Activated T-helper 2 cell treated with anti-CD3 and anti-CD28 coated beads, Interferon-gamma antibody, Interleukin-2, Interleukin-4, amounts not matched to agents 10 μg/mL and 5 μg/mL and 100 μg/mL, durations not matched to agents 14 hours and 24 hours and 36 hours (primary cell): ENCODE results near the gene ATRNL1. TPM values are rescaled to one million over a fixed set of nuclear protein-coding genes. Genes with fewer than 3 reads are reported as not detected.

Experiments used
- DNase-seq: peaks from one replicate; pipeline ENCODE4 v3.0.0; 2021; ENCODE audit warnings: low spot score
- H3K27ac Mint-ChIP-seq: one replicate; pipeline ENCODE4 v1.8.0; 2021; ENCODE audit warnings: mixed read lengths
- H3K27me3 Mint-ChIP-seq: one replicate; pipeline ENCODE4 v1.8.0; 2021; ENCODE audit warnings: low read depth, mixed read lengths
- H3K36me3 Mint-ChIP-seq: one replicate; pipeline ENCODE4 v1.8.0; 2021; ENCODE audit warnings: low read depth, mixed read lengths
- H3K4me1 Mint-ChIP-seq: one replicate; pipeline ENCODE4 v1.8.0; 2021; ENCODE audit warnings: low read depth, mixed read lengths
- H3K4me3 Mint-ChIP-seq: one replicate; pipeline ENCODE4 v1.8.0; 2021; ENCODE audit warnings: low read depth, mild to moderate bottlenecking, moderate library complexity, mixed read lengths
- H3K9me3 Mint-ChIP-seq: one replicate; pipeline ENCODE4 v1.8.0; 2021; ENCODE audit warnings: mixed read lengths
- intact Hi-C: fragments of 100-400 bp; cut with micrococcal nuclease; formaldehyde crosslinking; loops from one replicate; pipeline ENCODE4 v1.15.1; 2023
- total RNA-seq: library from RNA; stranded (reverse); gene quantifications from 2 replicates; pipeline ENCODE4 v1.2.3, GENCODE V29; 2022

Gene ATRNL1
- total RNA-seq, 1 donor from 2014 or later: 0.50 TPM

DNA sequence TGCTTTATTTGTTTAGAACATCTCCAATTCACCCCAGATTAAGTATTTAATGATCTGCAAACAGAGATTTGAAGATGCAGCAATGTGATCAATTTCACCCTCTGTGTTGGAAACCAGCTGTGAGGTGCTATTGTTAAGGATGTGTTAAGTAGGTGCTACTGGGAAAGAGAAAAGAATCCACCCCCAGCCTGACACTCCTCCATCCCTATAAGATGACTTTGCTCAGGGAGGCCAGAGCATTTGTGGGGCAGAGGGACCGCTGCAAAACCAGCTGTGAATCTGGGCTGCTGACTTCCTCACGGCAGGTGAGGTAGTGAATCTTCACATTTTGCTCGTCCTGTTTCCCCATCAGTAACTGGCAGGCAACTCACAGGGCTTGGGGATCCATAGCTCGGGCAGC is 882.3 kb downstream of the ATRNL1 start:
- Mint-ChIP-seq H3K36me3 (no peaks in the 10 kb centered on the region), H3K9me3 (peaks cover 11% of the 10 kb centered on the region), H3K27me3 (no peaks in the 10 kb centered on the region), H3K4me1 (no peaks in the 10 kb centered on the region), H3K27ac (no peak overlapping the region), H3K4me3 (no peak overlapping the region)
- intact Hi-C loops: no loop called here
- DNase-seq: no peak

DNA sequence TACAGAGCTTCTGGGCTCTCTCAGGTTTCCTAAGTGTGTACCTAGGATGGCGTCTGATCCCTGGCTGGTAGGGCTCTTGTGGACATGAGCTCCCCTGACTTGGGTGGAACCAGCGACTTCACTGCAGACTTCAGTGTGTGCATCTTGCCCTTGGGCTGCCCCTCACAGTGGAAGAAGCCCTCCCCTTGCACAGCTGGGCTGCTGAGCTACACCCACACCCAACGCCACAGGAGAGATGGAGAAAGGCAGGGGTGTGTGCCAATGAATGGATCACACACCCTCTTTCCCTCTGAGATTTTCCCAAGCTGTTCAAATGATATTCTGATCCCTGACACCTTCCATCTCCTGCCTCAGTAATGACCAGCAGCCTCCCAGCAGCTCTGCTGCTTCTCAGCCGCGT is 883.2 kb downstream of the ATRNL1 start:
- intact Hi-C loops: no loop called here
- Mint-ChIP-seq H3K4me3 (no peak overlapping the region), H3K27ac (no peak overlapping the region), H3K27me3 (no peaks in the 10 kb centered on the region), H3K9me3 (peaks cover 12% of the 10 kb centered on the region), H3K36me3 (no peaks in the 10 kb centered on the region), H3K4me1 (no peaks in the 10 kb centered on the region)
- no peak for DNase-seq

DNA sequence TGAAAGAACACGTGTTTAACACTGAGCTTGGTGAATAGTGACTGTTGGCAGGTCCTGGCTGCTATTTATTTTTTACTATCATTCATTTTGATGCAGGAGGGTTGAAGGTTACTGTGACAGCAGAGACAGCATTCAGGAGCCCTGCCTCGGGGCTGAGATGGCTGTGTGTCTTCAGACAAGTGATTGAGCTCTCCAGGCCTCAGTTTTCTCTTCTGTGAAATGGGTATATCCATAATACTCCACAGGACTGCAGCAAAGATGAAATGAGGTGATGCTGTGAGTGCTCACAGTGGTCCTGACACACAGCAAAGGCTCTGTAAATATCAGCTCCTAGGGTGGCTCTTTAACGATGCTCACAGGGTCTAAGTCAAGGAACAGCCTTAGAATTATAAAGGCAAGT is 884.7 kb downstream of the ATRNL1 start:
- Mint-ChIP-seq H3K9me3 (peaks cover 15% of the 10 kb centered on the region), H3K27ac (no peak overlapping the region), H3K4me3 (no peak overlapping the region), H3K36me3 (no peaks in the 10 kb centered on the region), H3K4me1 (no peaks in the 10 kb centered on the region), H3K27me3 (no peaks in the 10 kb centered on the region)
- intact Hi-C loops: no loop called here
- no peak for DNase-seq

DNA sequence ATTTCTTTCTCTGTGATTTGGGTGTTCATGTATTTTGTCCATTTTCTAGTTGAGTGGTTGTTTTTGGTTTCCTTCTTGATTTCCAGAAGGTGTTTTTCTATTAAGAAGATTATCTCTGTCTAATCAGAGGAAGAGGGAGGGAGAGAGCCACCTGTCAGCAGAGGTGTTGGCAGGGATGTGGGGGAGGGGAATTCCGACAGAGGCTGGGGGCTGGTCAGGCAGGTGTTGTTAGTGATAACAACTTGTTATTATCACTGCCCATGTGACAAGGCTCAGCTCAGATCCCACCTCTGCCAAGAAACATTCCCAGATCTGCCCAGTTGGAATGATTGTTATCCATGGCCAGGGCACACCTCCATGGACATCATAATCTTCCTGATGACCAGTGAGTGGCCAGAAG is 886.4 kb downstream of the ATRNL1 start:
- no peak overlapping the region for H3K27ac Mint-ChIP-seq
- DNase-seq: no peak
- intact Hi-C loops: no loop called here
- H3K36me3 Mint-ChIP-seq: no peaks in the 10 kb centered on the region
- H3K27me3 Mint-ChIP-seq: no peaks in the 10 kb centered on the region
- peaks cover 14% of the 10 kb centered on the region for H3K9me3 Mint-ChIP-seq
- no peak overlapping the region for H3K4me3 Mint-ChIP-seq
- no peaks in the 10 kb centered on the region for H3K4me1 Mint-ChIP-seq

DNA sequence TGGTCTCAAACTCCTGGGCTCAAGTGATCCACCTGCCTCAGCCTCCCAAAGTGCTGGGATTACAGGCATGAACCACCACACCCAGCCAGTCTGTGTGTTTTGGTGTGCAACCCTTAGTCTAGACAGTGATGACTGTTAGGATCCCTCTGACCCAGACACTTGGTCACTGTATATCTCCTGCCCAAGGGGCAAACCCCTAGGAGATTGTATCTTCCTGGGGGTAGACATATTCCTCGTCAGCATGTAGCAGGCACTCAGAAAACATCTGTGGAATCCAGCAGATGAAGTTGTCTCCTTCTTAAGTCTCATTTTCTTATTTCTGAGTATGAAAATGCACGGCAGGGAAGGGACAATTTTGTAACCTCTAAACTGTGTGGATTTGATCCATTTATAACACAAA is 887.3 kb downstream of the ATRNL1 start:
- Mint-ChIP-seq H3K4me3 (no peak overlapping the region), H3K4me1 (no peaks in the 10 kb centered on the region), H3K36me3 (no peaks in the 10 kb centered on the region), H3K27me3 (no peaks in the 10 kb centered on the region), H3K27ac (no peak overlapping the region), H3K9me3 (peaks cover 14% of the 10 kb centered on the region)
- DNase-seq: no peak
- intact Hi-C loops: no loop called here

DNA sequence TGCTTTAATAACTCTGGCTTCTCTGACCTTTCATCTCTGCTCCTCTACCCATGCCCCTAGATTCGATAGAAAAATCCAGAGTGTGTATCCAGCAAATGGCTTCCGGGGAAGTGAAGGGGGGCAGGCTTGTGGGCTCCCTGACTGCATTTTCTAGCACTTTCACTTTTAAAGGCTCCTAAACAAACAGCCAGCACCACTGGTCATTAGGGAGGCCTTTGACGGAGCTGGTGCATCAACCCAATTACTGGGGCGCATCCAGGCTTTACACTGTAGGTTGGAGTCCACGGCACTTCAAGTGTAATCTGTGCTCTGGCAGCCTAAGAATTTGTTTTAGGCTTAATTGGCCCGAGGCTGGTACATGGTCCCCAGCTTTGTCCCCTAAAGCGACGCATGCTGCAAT is 887.9 kb downstream of the ATRNL1 start:
- no peak for DNase-seq
- Mint-ChIP-seq H3K4me3 (no peak overlapping the region), H3K27ac (no peak overlapping the region), H3K36me3 (no peaks in the 10 kb centered on the region), H3K9me3 (peaks cover 15% of the 10 kb centered on the region), H3K4me1 (no peaks in the 10 kb centered on the region), H3K27me3 (no peaks in the 10 kb centered on the region)
- intact Hi-C loops: no loop called here

DNA sequence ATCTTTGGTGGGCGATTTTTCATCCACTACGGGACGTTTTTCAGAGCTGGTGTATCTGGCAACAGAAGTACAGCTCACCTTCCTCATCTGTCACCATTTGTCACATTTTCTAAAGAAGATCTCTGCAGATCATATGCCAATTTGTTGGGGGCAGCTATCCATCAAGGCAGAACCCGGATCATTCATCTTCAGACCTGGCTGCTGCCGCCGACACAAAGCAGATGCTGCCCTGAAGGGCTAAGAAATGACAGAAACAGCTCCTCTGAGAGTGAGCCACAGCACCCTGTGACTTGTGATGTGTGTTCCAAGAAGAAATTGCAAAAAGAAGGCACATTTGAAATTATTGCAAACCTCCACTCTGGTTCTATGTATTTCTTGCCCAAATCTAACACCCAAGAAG is 888.9 kb downstream of the ATRNL1 start:
- intact Hi-C loops: no loop called here
- no peaks in the 10 kb centered on the region for H3K4me1 Mint-ChIP-seq
- no peaks in the 10 kb centered on the region for H3K36me3 Mint-ChIP-seq
- no peak overlapping the region for H3K4me3 Mint-ChIP-seq
- peaks cover 22% of the 10 kb centered on the region for H3K9me3 Mint-ChIP-seq
- H3K27me3 Mint-ChIP-seq: no peaks in the 10 kb centered on the region
- DNase-seq: no peak
- no peak overlapping the region for H3K27ac Mint-ChIP-seq

DNA sequence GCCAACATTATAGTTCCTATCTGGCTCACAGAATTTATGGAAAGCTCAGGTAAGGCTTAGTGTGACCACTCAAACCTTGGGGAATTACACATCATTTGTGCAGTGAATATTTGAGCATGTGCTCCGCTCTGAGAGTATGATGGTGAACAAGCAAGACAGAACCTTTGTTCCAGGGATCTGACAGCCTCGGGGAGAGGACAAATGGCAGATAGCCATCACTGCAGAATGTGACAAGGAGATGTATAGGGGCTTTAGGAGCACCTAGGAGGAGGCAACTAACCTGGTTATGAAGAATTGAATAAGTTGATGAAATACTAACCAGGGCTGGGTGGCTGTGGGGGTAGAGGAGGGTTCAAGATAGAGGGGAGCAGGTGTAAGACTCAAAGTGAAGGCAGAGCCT is 889.4 kb downstream of the ATRNL1 start:
- H3K36me3 Mint-ChIP-seq: no peaks in the 10 kb centered on the region

DNA sequence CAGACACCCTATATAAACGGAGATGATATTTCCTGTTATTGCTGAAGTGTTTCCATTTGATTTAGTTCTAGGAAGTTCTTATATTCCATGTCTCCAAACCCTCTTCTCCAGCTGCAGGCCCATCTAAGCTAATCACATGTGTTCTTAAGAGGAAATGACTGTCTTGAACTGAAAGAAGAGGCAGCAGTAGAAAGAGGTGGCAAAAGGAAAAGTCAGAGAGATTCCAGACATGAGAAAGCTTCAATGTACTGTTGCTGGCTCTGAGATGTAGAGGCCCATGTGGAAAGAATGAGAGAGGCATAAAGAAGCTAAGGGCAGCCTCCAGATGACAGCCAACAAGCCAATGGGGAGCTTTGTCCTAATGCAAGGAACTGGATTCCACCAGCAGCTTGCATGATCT is 892.6 kb downstream of the ATRNL1 start:
- no peaks in the 10 kb centered on the region for H3K27me3 Mint-ChIP-seq
- no peak overlapping the region for H3K4me3 Mint-ChIP-seq

More for the DNA sequence above, 889.4 kb downstream of the ATRNL1 start:
- no peaks in the 10 kb centered on the region for H3K27me3 Mint-ChIP-seq
- intact Hi-C loops: no loop called here
- H3K4me3 Mint-ChIP-seq: no peak overlapping the region
- DNase-seq: no peak
- no peaks in the 10 kb centered on the region for H3K4me1 Mint-ChIP-seq
- H3K9me3 Mint-ChIP-seq: peaks cover 24% of the 10 kb centered on the region
- no peak overlapping the region for H3K27ac Mint-ChIP-seq

DNA sequence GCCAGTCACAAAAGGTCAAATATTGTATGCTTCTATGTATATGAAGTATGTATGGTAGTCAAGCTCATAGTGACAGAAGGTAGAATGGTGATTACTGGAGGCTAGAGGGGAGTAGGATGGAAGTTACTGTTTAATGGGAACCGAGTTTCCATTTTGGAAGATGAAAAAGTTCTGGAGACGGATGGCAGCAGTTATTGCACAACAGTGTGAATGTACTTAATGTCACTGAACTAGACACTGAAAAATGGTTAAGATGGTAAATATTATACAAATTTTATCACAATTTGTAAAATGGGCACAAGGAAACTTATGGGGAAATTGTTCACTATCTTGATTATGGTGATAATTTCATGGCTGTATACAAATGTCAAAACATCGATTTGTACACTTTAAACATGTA is 895.2 kb downstream of the ATRNL1 start:
- DNase-seq: no peak
- intact Hi-C loops: no loop called here
- H3K27me3 Mint-ChIP-seq: no peaks in the 10 kb centered on the region
- H3K36me3 Mint-ChIP-seq: no peaks in the 10 kb centered on the region
- no peak overlapping the region for H3K4me3 Mint-ChIP-seq
- H3K9me3 Mint-ChIP-seq: peaks cover 25% of the 10 kb centered on the region
- no peaks in the 10 kb centered on the region for H3K4me1 Mint-ChIP-seq
- H3K27ac Mint-ChIP-seq: no peak overlapping the region

More for the DNA sequence above, 892.6 kb downstream of the ATRNL1 start:
- intact Hi-C loops: no loop called here
- Mint-ChIP-seq H3K27ac (no peak overlapping the region), H3K4me1 (no peaks in the 10 kb centered on the region), H3K36me3 (no peaks in the 10 kb centered on the region), H3K9me3 (peaks cover 35% of the 10 kb centered on the region)
- DNase-seq: no peak

DNA sequence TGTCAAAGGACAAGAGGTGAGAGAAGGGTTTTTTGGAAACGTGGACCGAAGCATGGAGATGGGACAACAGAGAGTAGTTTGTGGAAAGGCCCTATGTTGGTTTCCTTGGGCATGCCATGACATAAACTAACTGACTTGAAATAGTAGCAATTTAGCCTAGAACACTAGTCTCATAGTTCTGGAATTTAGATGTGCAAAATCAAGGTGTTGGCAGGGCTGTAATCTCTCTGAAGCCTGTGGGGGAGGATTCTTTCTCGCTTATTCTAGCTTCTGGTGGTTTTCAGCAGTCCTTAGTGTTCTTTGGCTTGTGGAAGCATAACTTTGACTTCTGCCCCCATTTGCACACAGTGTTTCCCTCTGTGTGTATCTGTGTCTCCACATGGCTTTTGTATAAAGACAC is 896.5 kb downstream of the ATRNL1 start:
- H3K4me3 Mint-ChIP-seq: no peak overlapping the region
- no peaks in the 10 kb centered on the region for H3K36me3 Mint-ChIP-seq
- intact Hi-C loops: no loop called here
- no peaks in the 10 kb centered on the region for H3K4me1 Mint-ChIP-seq
- H3K27me3 Mint-ChIP-seq: no peaks in the 10 kb centered on the region
- H3K9me3 Mint-ChIP-seq: peaks cover 22% of the 10 kb centered on the region
- no peak overlapping the region for H3K27ac Mint-ChIP-seq
- no peak for DNase-seq

DNA sequence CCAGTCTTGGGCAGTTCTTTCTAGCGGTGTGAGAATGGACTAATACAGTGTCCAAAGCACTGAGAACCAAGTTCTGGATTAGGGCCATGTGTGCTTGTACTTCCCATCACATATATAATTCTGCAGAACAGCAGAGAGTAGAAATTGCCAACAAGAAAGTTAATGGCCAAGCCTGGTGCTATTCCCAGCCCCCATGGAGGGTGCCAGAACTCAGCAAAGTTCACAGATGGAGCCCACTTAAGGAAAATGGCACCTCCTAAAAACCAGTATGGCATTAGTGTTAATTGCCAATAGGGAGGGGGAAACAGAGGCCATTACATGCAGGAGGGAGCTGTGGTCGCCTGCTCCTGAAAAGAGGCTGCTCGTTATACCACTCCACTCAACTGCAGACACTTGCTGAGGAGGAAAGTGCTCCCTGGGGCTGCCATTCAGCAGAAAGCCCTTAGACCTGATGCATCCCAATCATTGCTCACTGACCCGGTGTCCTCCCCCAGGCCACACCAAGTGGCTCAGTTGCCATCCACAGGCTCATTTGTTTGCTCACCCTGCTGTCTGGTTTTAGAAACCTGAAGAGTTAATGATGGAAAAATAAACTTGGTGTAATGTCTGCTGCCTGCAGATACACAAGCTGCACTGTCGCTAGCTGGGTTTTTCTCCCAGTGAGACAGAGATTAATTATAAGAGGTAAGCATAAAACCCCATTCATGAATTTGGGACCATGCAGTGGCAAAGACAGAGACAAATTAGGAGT is 899.2 kb downstream of the ATRNL1 start:
- Mint-ChIP-seq H3K36me3 (no peaks in the 10 kb centered on the region), H3K4me1 (no peaks in the 10 kb centered on the region), H3K27me3 (no peaks in the 10 kb centered on the region), H3K9me3 (peaks cover 15% of the 10 kb centered on the region), H3K4me3 (no peak overlapping the region), H3K27ac (no peak overlapping the region)
- no peak for DNase-seq
- intact Hi-C loops: no loop called here

DNA sequence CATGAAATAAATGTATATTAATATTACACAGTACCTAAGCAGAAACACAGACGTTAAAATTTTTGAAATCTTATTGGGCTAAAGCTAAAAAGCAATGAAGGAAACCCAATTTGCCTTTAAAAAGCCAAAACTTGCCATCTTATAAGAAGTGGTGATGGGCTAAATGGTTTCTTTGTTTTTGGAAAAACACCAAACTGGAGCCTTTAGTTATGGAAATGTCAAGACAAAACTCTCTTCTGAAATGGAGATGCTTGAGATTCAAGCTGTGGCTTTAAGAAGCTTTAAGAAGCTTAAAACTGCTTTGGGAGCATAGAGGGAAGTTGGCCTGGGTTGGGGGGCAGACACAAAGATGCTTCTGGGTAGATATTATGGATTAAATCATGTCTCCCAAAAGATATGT is 902.9 kb downstream of the ATRNL1 start:
- Mint-ChIP-seq H3K4me1 (no peaks in the 10 kb centered on the region), H3K27me3 (no peaks in the 10 kb centered on the region), H3K9me3 (peaks cover 4% of the 10 kb centered on the region), H3K4me3 (no peak overlapping the region), H3K27ac (no peak overlapping the region), H3K36me3 (no peaks in the 10 kb centered on the region)
- intact Hi-C loops: no loop called here
- no peak for DNase-seq

DNA sequence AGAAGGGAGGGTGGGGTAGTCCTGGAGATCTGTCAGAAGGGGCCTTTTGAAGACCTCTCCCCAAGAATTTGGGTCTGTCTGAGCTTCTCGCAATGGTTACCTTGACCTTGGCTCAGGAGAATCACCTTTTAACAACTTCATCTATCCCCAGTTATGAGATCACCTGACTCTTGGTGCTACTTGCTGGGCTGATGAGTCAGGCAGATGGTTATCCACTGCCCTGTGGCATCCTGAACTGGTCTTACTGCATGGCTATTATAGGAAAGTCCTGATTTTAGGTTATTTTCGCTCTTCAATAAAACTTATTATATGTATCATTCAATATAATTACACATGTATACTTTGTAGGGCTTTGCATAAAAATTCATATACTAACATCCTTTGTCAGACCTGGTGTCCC is 905.1 kb downstream of the ATRNL1 start:
- Mint-ChIP-seq H3K27me3 (no peaks in the 10 kb centered on the region), H3K27ac (no peak overlapping the region), H3K4me3 (no peak overlapping the region), H3K4me1 (no peaks in the 10 kb centered on the region), H3K9me3 (peaks cover 4% of the 10 kb centered on the region), H3K36me3 (no peaks in the 10 kb centered on the region)
- intact Hi-C loops: no loop called here
- no peak for DNase-seq
